ENCODE results near the gene CSNK1G3. TPM values are rescaled to one million over a fixed set of nuclear protein-coding genes. Genes with fewer than 3 reads are reported as not detected.
"Not testable (repeated sequence)": the region's sequence is repeated elsewhere in the genome, so short reads cannot be mapped to it uniquely, and the experiment has no call there.

CSNK1G3 gene
- polyA plus RNA-seq (ENCODE audit: insufficient read length in 4 of 4), result 10 to 100 TPM; 35.0 to 46.7 (median 44.9) TPM

DNA sequence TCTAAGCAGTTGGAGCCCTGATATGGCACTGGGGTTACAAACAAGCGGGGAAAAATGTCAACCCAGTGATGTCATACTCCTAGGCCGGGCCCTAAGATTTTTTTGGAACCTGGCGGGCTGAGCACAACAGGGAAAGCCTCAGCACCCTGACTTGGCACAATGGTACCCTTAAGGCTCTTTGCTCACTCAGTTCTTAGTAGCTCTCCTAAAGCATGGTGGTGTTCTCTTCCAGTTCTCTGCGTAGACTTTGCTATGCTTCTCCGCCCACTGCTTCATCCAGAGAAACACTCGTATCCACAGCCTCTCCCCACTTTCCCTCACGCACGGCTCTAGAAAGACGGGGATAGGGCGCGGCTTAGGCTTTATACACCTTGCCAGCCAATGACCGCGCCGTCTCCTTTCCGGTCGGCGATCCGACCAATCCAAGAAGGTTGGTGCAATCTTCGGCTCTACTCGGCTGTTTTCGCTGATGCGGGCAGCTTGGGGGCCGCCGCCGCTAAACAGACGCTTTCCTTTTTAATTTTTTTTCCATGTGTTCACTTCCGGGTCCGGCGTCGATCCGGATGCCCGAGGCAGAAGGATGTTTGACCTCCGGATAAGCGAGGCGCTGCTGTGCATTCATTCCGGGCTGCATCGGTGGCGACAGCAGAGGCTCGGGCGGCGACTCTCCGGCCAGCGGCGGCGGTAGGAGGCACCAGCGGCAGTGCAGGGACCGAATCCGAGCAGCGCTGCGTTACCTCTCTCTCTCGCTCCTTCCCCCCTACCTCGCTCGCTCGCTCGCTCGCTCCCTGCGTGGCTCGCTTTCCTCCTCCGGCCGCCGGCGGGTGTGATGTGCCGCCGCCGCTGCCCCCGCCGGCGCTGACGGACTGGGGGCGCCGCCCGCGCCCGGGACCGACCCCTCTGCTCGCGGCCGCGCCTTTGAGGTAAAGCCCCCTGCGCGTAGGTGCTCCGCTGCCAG, at the start of gene CSNK1G3:
Gene CSNK1G3 (plus strand): TSS at position 530 of the 958 bp plus-strand sequence. CDS start 33,487 bp downstream, outside the sequence.
- peak; percentile 89 to 93 (median 93) for DNase-seq (ENCODE audit: low read depth in 4 of 4, low spot score in 3 of 4)

DNA sequence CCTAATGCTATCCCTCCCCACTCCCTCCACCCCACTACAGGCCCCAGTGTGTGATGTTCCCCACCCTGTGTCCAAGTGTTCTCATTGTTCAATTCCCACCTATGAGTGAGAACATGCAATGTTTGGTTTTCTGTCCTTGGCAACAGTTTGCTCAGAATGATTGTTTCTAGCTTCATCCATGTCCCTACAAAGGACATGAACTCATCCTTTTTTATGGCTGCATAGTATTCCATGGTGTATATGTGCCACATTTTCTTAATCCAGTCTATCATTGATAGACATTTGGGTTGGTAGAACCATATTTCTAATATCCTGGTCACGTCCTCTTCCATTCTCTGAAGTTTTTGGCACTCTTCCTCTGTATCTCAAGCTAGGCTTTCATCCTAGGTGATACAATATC, 45.1 kb upstream of the CSNK1G3 start:
- DNase-seq (ENCODE audit: low read depth in 4 of 4, low spot score in 3 of 4), result not testable (repeated sequence)

DNA sequence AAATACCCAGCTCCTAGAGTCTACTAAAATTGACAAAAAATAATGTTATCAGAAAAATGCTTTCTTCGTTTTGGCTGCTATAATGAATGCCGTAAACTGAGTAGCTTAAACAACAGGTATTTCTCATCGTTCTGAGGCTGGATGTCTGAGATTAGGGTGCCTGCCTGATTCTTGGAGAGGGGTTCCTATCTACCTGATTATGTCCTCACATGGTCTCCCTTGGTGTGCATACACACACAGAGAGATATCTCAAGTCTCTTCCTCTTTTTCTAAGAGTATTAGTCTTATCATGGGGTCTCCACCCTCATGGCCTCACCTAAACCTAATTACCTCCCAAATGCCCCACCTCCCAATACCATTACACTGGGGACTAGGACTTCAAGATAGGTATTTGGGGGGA, 40.6 kb upstream of the CSNK1G3 start:
- DNase-seq (ENCODE audit: low read depth in 4 of 4, low spot score in 3 of 4), result no peak

DNA sequence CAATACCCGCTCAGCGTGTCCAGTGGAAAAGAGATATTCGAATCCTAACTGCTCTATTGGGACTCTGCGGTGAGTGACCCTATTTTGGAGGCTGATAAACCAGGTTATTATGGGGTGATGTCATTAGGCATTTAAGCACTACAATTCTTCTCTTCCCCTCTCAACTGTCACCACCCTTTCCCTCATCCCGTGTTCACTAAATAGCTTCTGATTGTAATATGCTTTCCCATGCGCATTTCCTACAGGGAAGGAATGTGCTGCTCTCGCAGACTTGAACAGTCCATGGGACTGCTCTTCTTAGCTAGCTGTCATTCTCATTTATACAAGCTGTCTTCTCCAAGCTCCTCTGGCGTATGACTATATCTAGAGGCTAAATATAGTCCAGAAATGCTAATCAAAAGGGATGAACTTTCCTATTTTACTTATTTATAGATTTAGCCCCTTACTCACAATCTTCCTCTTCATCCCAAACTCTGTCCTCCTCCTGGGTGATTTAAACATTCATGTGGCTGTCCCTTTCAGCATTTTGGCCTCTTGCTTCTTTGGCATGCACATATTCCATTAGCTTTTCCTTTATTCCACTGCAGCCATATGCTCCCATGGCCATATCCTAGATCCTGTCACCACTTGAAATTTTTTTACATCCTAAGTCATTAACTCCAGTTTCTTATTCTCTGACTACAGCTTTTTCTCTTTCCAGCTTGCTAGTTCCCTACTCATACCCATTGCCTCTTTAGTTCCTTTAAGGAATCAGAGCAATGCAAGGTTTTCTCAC, 39.6 kb upstream of the CSNK1G3 start:
- DNase-seq (ENCODE audit: low read depth in 4 of 4, low spot score in 3 of 4), result no peak

DNA sequence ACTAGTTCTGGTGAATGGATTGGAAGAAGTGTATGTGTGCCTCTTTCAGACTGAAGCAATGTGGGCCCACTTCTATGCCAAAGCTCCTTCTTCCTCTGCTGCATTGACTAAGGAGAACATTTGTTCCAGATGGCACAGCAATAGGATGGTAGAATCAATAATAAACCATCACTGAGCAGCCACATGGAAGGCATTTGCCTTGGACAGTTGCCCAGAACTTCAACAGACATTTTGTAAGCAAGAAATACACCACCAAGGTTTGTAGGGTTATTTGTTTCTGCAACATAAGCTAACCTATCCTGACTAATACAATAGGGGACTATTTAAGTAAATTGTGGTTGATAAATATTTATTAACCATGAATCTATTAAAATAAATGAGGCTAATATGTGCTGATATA, 37.7 kb upstream of the CSNK1G3 start:
- no peak for DNase-seq (ENCODE audit: low read depth in 4 of 4, low spot score in 3 of 4)

- no peak for DNase-seq (ENCODE audit: low read depth in 4 of 4, low spot score in 3 of 4)
Measured at GRCh38 chr5:123476731-123477130, 35.2 kb upstream of the CSNK1G3 start.

DNA sequence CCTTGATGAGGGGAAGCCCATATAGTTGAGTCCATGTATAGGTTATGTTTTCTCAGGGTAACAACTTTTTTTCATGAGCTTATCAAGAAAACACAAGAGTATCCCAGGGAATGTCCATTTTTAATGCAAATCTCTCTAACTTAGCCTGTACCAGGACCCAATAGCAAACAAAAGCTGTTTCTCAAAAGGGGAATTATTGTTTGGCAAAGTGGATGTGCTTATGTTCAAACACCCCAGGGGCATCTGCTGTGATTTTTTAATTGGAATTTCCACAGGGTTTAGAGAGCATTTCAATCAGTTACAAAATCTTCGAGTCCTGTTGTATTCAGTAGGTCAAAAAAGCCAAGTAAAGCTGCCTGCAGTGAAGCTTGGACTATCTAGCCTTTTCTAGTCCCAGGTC, 33.4 kb upstream of the CSNK1G3 start:
- DNase-seq (ENCODE audit: low read depth in 4 of 4, low spot score in 3 of 4), result no peak

- no peak for DNase-seq (ENCODE audit: low read depth in 4 of 4, low spot score in 3 of 4)
Measured at GRCh38 chr5:123482258-123482657, 29.7 kb upstream of the CSNK1G3 start.

GRCh38 chr5:123483446-123484077, 28.4 kb upstream of the CSNK1G3 start:
- DNase-seq (ENCODE audit: low read depth in 4 of 4, low spot score in 3 of 4), result no peak

DNA sequence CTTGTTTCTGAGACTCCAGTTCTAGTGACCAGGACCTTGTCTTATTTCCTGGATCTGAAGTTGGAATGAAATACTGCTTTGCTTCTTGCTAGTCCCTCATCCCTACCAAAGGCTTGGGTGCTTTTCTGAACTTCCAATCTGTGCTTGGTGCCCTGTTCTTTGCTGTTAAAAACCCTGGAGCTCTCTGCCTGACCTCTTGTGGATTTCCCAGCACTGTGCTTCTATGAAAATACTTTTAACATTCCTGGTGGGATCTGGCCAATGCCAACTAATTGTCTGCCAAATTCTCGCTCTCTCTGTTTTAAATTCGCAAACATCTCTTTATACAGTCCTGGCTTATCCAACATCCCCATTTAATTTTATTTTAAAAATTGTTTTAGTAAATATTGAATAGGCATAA, 26.7 kb upstream of the CSNK1G3 start:
- no peak for DNase-seq (ENCODE audit: low read depth in 4 of 4, low spot score in 3 of 4)

DNA sequence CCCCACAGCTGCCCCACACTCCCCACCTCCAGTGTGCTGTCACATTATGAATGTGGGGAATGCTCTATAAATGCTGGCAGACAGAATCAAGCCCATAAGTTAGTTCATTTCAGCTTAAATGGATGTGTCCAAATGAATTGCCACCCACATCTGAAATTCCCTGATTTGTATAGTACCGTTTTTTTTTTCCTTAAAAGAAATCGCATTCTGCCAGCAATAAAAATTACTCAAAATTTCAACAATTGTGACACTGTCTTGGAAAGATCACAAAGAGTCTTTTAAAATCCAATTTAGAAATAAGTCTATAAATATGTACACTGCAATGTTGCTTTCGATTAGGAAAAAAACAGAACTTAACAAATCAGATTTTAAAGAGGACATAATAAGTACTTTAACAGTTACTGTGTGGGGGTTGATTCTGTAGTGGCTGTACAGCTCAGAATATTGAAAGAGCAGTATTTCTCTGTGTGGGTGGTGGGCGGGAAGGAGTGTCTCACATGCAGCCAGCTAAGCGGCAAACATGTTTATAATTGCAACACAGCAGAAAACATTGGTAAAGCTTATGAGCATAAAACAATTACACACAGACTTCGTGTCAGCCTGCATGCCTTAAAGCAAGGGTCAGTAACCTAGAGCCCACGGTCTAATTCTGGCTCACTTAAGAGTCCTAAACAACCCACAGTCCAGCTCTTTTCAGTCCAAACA, 24.9 kb upstream of the CSNK1G3 start:
- no peak for DNase-seq (ENCODE audit: low read depth in 4 of 4, low spot score in 3 of 4)

DNA sequence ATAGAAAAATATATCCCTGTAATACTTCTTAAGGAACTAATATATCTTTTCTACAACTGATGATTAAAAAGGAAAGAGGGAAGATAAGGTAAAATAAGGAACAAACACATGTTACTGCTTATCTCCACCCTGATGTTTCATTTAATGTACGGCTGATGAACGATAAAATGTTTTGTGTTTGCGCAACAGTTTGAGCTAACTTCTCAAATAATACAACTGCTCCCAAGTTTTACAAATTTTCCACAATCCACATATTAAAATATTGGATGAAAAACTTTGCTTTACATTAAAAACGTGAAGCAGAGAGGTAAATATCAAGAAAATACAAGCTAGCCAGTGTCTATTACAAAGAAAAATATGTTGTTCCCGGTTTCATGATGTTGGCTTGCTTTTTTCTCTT, 21.0 kb upstream of the CSNK1G3 start:
- no peak for DNase-seq (ENCODE audit: low read depth in 4 of 4, low spot score in 3 of 4)

DNA sequence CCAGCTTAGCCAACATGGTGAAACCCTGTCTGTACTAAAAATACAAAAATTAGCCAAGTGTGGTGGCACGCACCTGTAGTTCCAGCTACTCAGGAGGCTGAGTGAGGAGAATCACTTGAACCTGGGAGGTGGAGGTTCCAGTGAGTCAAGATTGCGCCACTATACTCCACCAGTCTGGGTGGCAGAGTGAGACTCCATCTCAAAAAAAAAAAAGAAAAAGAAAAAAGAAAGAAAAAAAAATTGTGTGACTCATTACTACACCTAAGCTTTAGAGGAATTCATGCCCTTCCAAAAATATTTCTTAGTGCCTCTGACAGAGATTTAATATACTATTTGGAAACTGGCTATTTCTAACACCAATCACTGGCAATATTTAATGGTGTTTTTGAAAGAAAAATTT, 16.8 kb upstream of the CSNK1G3 start:
- not testable (repeated sequence) for DNase-seq (ENCODE audit: low read depth in 4 of 4, low spot score in 3 of 4)

GRCh38 chr5:123496892-123497291, 15.1 kb upstream of the CSNK1G3 start:
- DNase-seq (ENCODE audit: low read depth in 4 of 4, low spot score in 3 of 4), result no peak

DNA sequence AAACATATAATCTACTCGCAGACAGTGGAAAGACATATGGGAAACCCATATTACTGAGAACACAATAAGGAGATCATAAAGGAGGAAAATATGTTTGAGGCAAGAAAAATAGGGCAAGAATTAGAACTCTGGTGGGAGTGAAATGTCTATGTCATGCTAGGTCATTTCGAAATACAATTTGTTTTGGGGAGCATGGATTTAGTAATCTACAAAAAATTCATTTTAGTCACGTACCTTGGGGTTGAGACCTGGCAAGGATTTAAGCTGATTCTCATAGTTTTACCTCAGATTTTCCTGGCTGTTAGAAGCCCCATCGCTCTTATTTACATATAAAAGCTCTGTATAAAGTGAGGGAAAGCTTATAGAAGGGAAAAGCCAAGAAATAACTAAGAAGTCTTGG, 11.5 kb upstream of the CSNK1G3 start:
- DNase-seq (ENCODE audit: low read depth in 4 of 4, low spot score in 3 of 4), result no peak

GRCh38 chr5:123502120-123502519, 9.9 kb upstream of the CSNK1G3 start:
- DNase-seq (ENCODE audit: low read depth in 4 of 4, low spot score in 3 of 4), result no peak

GRCh38 chr5:123503299-123503698, 8.7 kb upstream of the CSNK1G3 start:
- no peak for DNase-seq (ENCODE audit: low read depth in 4 of 4, low spot score in 3 of 4)

DNA sequence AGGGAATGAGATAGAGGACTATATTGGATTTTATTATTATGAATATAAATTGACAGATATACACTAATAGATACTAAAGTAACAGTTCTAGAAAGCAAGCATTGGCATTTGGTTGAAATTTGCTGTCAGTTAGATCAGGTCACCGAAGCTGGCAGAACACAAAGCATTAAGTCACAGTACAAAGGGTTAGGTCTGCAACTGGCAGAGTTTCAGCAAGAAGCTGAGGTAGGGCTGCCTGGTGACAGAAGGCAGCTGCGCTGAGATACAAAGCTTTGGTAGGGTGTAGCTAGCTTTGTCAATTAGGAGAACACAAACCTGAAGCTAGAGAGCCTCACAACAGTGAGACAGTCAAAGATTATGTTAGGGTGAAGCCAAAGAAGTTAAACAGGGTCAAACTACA, 6.3 kb upstream of the CSNK1G3 start:
- DNase-seq (ENCODE audit: low read depth in 4 of 4, low spot score in 3 of 4), result no peak

GRCh38 chr5:123508441-123508840, 3.5 kb upstream of the CSNK1G3 start:
- no peak for DNase-seq (ENCODE audit: low read depth in 4 of 4, low spot score in 3 of 4)

DNA sequence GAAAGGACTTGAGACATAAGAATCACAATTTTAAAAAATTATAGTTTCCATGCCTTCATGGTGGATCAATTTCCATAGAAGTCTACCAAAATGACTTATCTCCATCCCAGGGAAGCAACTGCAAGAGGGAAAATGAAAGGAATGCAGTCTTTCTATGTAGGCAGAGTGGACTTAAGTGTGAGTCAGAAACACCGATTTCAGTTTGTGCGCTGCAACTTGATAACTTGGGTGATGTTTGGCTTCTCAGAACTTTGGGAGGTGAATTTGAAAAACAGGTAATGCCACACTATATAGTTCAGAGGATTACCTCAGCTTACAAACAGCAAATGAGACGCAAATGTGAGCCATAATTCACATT, 708 bp upstream of the CSNK1G3 start:
- no peak for DNase-seq (ENCODE audit: low read depth in 4 of 4, low spot score in 3 of 4)

Data from right renal pelvis (tissue), 4 donors.